Right lobe of liver (tissue), 4 donors: ENCODE data around the gene CREBBP.

ENCODE experiments used
- POLR2A ChIP-seq: fragments of 450-650 bp; IDR thresholded peaks from one replicate; pipeline ENCODE4 v1.6.1; 2017; ENCODE audit warnings: antibody characterized with exemption, mild to moderate bottlenecking
- TF ChIP-seq, protein P1 (sequence below), 4 donors: fragments of 200-600 bp in 3 of 4; fragments of 450-650 bp in 1 of 4; IDR thresholded peaks; one replicate each; pipeline versions ENCODE4 v1.5.1 to v1.8.0; 2016 to 2022; ENCODE audit warnings: antibody characterized with exemption in 4 of 4, mild to moderate bottlenecking in 2 of 4
- donor health status: DM: no; HTN: no; CAD: no.
- donor health status: DM: no; HTN: no; CAD: no.
- donor health status: DM: no; HTN: yes; CAD: no.

- no peak for TF ChIP-seq POLR2A
- TF ChIP-seq, protein P1, sequence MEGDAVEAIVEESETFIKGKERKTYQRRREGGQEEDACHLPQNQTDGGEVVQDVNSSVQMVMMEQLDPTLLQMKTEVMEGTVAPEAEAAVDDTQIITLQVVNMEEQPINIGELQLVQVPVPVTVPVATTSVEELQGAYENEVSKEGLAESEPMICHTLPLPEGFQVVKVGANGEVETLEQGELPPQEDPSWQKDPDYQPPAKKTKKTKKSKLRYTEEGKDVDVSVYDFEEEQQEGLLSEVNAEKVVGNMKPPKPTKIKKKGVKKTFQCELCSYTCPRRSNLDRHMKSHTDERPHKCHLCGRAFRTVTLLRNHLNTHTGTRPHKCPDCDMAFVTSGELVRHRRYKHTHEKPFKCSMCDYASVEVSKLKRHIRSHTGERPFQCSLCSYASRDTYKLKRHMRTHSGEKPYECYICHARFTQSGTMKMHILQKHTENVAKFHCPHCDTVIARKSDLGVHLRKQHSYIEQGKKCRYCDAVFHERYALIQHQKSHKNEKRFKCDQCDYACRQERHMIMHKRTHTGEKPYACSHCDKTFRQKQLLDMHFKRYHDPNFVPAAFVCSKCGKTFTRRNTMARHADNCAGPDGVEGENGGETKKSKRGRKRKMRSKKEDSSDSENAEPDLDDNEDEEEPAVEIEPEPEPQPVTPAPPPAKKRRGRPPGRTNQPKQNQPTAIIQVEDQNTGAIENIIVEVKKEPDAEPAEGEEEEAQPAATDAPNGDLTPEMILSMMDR (IDR thresholded peaks at IDR 0.05), result no peak
Observed at GRCh38 chr16:3696425-3697218, 183.9 kb downstream of the CREBBP start.
